H1 (cell line): Measurements from ENCODE around the gene AKAP7.

ENCODE experiments used
- BRCA1 ChIP-seq: IDR thresholded peaks from 2 replicates; pipeline ENCODE4 v1.6.1; 2012; ENCODE audit warnings: low read depth, low read length, improper control_type of control experiment
- CHD2 ChIP-seq: IDR thresholded peaks from 2 replicates; pipeline ENCODE4 v1.6.1; 2012; ENCODE audit warnings: low read length, improper control_type of control experiment
- CTCF ChIP-seq, 3 experiments: IDR thresholded peaks; 1 replicate in 2 of 3; 2 replicates in 1 of 3; pipeline versions ENCODE4 v1.5.1 to v1.6.1; 2011; ENCODE audit warnings: low read length in 3 of 3, mild to moderate bottlenecking in 3 of 3, inconsistent platforms in 2 of 3, low read depth in 1 of 3, moderate library complexity in 1 of 3; ENCODE audit not compliant: insufficient read depth in 1 of 3; ENCODE audit errors: control extremely low read depth in 1 of 3
- EP300 ChIP-seq, 2 experiments: IDR thresholded peaks; 1 replicate in 1 of 2; 2 replicates in 1 of 2; pipeline ENCODE4 v1.6.1; 2011 to 2012; ENCODE audit warnings: low read depth in 2 of 2, low read length in 2 of 2, mild to moderate bottlenecking in 2 of 2, borderline replicate concordance in 1 of 2, inconsistent platforms in 1 of 2, moderate library complexity in 1 of 2
- EZH2 ChIP-seq: fragments of 200-600 bp; sonication (generic); IDR thresholded peaks from 2 replicates; pipeline ENCODE4 v1.7.1; 2012; ENCODE audit warnings: low read depth, mild to moderate bottlenecking, moderate library complexity, low read length, inconsistent platforms; ENCODE audit not compliant: severe bottlenecking
- HDAC6 ChIP-seq: IDR thresholded peaks from one replicate; pipeline ENCODE4 v1.7.1; 2012; ENCODE audit warnings: low read depth, mild to moderate bottlenecking, inconsistent platforms, low read length, moderate library complexity
- JUN ChIP-seq: IDR thresholded peaks from 2 replicates; pipeline ENCODE4 v1.6.1; 2011; ENCODE audit warnings: low read depth, mild to moderate bottlenecking, improper control_type of control experiment, low read length
- RNF2 ChIP-seq: fragments of 200-900, 300-1000 bp; sonication (generic); IDR thresholded peaks from 2 replicates; pipeline ENCODE4 v1.7.1; 2016; ENCODE audit warnings: borderline replicate concordance, low read depth, mild to moderate bottlenecking, antibody characterized with exemption, low read length; ENCODE audit not compliant: poor library complexity, severe bottlenecking; ENCODE audit errors: missing control alignments
- SIN3A ChIP-seq, 2 experiments: IDR thresholded peaks in 1 of 2; conservative IDR thresholded peaks in 1 of 2; 2 replicates each; pipeline ENCODE4 v1.6.1; 2011 to 2012; ENCODE audit warnings: low read length in 2 of 2, improper control_type of control experiment in 1 of 2, low read depth in 1 of 2, mild to moderate bottlenecking in 1 of 2
- TCF12 ChIP-seq: IDR thresholded peaks from 2 replicates; pipeline ENCODE4 v1.6.1; 2011; ENCODE audit warnings: low read depth, mild to moderate bottlenecking, low read length

- TF ChIP-seq CTCF (IDR thresholded peaks at IDR 0.05; ENCODE audit: control extremely low read depth in 1 of 3, insufficient read depth in 1 of 3, low read depth in 1 of 3, low read length in 3 of 3), result no peak
- TF ChIP-seq EZH2, result no peak
- TF ChIP-seq BRCA1, result no peak
- no peak for TF ChIP-seq CHD2
- no peak for TF ChIP-seq RNF2
- no peak for TF ChIP-seq SIN3A (conservative IDR thresholded peaks at IDR 0.05 in 1 of 2, IDR thresholded peaks at IDR 0.05 in 1 of 2; ENCODE audit: low read depth in 1 of 2, low read length in 2 of 2)
- TF ChIP-seq TCF12, result no peak
- no peak for TF ChIP-seq EP300 (IDR thresholded peaks at IDR 0.05; ENCODE audit: borderline replicate concordance in 1 of 2, low read depth in 2 of 2, low read length in 2 of 2)
- TF ChIP-seq HDAC6, result no peak
- TF ChIP-seq JUN, result no peak
Observed at GRCh38 chr6:131215219-131215618, 80.0 kb downstream of the AKAP7 start.
